SK-N-SH (cell line): ENCODE results near the gene NDUFS2. TPM values are rescaled to one million over a fixed set of nuclear protein-coding genes. Genes with fewer than 3 reads are reported as not detected.

ENCODE experiments used
- CTCF ChIA-PET: fragments of 300-600, 350-600 bp; formaldehyde crosslinking; extraction: SDS; loops from one replicate; lab custom pipeline; 2021; lab: Yijun Ruan, JAX
- POLR2A ChIA-PET: fragments of 350-600 bp; sonication (Branson Sonifier 250); formaldehyde crosslinking; extraction: SDS; loops from one replicate; lab custom pipeline; 2020; ENCODE audit warnings: antibody characterized with exemption, inconsistent platforms; lab: Yijun Ruan, JAX
- DNase-seq: peaks from one replicate; pipeline ENCODE4 v3.0.0; 2012
- H2AFZ ChIP-seq: fragments of 200-600 bp; sonication (generic); 2 replicates; pipeline ENCODE4 v1.8.1; 2016; ENCODE audit warnings: antibody characterized with exemption, mild to moderate bottlenecking, low read depth
- H3F3A ChIP-seq: fragments of 200-600 bp; sonication (generic); replicated peaks from 2 replicates; pipeline ENCODE3; 2016; ENCODE audit warnings: antibody characterized with exemption, mild to moderate bottlenecking; ENCODE audit not compliant: insufficient read depth
- H3K27ac ChIP-seq, 2 experiments: fragments of 200-500 bp in 1 of 2; fragments of 200-600 bp in 1 of 2; sonication (Bioruptor generic) in 1 of 2; sonication (generic), shearing (Covaris generic) in 1 of 2; 2 replicates each; pipeline versions ENCODE4 v1.5.1 to v1.6.1; 2014 to 2016; ENCODE audit warnings: low read depth in 2 of 2, inconsistent platforms in 1 of 2, low read length in 1 of 2, mild to moderate bottlenecking in 1 of 2, mixed read lengths in 1 of 2
- H3K27me3 ChIP-seq: fragments of 200-600 bp; sonication (generic), shearing (Covaris generic); 2 replicates; pipeline ENCODE4 v1.6.1; 2016; ENCODE audit warnings: mixed run types; ENCODE audit not compliant: insufficient read depth
- H3K36me3 ChIP-seq, 2 experiments: fragments of 200-500 bp in 1 of 2; fragments of 200-600 bp in 1 of 2; sonication (Bioruptor generic) in 1 of 2; sonication (generic) in 1 of 2; replicated peaks in 1 of 2; 2 replicates each; pipeline versions ENCODE3 to v1.5.1; 2014 to 2016; ENCODE audit warnings: low read length in 1 of 2, mild to moderate bottlenecking in 1 of 2; ENCODE audit not compliant: insufficient read depth in 2 of 2, control insufficient read depth in 1 of 2
- H3K4me1 ChIP-seq, 2 experiments: fragments of 200-500 bp in 1 of 2; fragments of 200-600 bp in 1 of 2; sonication (Bioruptor generic) in 1 of 2; sonication (generic), shearing (Covaris generic) in 1 of 2; 2 replicates each; pipeline versions ENCODE4 v1.5.1 to v1.6.1; 2014 to 2016; ENCODE audit warnings: low read depth in 1 of 2, low read length in 1 of 2, mixed run types in 1 of 2; ENCODE audit not compliant: insufficient read depth in 2 of 2, control insufficient read depth in 1 of 2
- H3K4me2 ChIP-seq: fragments of 200-600 bp; sonication (generic), shearing (Covaris generic); 2 replicates; pipeline ENCODE4 v1.6.1; 2017; ENCODE audit warnings: mixed run types
- H3K4me3 ChIP-seq, 2 experiments: fragments of 200-500 bp in 1 of 2; fragments of 200-600 bp in 1 of 2; sonication (Bioruptor generic) in 1 of 2; sonication (generic), shearing (Covaris generic) in 1 of 2; 2 replicates each; pipeline versions ENCODE4 v1.5.1 to v1.8.1; 2014 to 2016; ENCODE audit warnings: low read depth in 2 of 2, inconsistent platforms in 1 of 2, low read length in 1 of 2, mild to moderate bottlenecking in 1 of 2, mixed read lengths in 1 of 2, moderate library complexity in 1 of 2
- H3K79me2 ChIP-seq: fragments of 200-600 bp; sonication (generic); 2 replicates; pipeline ENCODE4 v1.8.1; 2017; ENCODE audit warnings: mild to moderate bottlenecking; ENCODE audit not compliant: insufficient read depth
- H3K9ac ChIP-seq: fragments of 200-600 bp; sonication (generic); 2 replicates; pipeline ENCODE4 v1.6.1; 2017; ENCODE audit warnings: mixed run types
- H3K9me2 ChIP-seq: fragments of 200-600 bp; sonication (generic); 2 replicates; pipeline ENCODE4 v1.6.1; 2017; ENCODE audit warnings: mixed run types
- H3K9me3 ChIP-seq: fragments of 200-600 bp; sonication (generic); 2 replicates; pipeline ENCODE4 v1.6.1; 2017; ENCODE audit warnings: mixed run types, mild to moderate bottlenecking, moderate library complexity
- H4K20me1 ChIP-seq: fragments of 200-600 bp; sonication (generic); 2 replicates; pipeline ENCODE4 v1.6.1; 2017; ENCODE audit warnings: mild to moderate bottlenecking, mixed run types; ENCODE audit not compliant: insufficient read depth
- CHD2 ChIP-seq: fragments of 150-350 bp; IDR thresholded peaks from 2 replicates; pipeline ENCODE4 v1.6.1; 2018; ENCODE audit warnings: low read length; ENCODE audit not compliant: partially characterized antibody
- ELF1 ChIP-seq: IDR thresholded peaks from 2 replicates; pipeline ENCODE4 v1.4.0; 2012
- NFIC ChIP-seq: IDR thresholded peaks from 2 replicates; pipeline ENCODE4 v1.4.0; 2012; ENCODE audit warnings: borderline replicate concordance
- RAD21 ChIP-seq: IDR thresholded peaks from 2 replicates; pipeline ENCODE4 v1.6.1; 2012; ENCODE audit warnings: mild to moderate bottlenecking, low read length
- SIN3A ChIP-seq: IDR thresholded peaks from 2 replicates; pipeline ENCODE4 v1.6.1; 2012; ENCODE audit warnings: low read depth, mild to moderate bottlenecking, low read length, moderate library complexity, borderline replicate concordance
- SMC3 ChIP-seq: IDR thresholded peaks from 2 replicates; pipeline ENCODE4 v1.6.1; 2012; ENCODE audit warnings: low read depth, low read length, improper control_type of control experiment
- TAF1 ChIP-seq: IDR thresholded peaks from 2 replicates; pipeline ENCODE4 v1.6.1; 2012; ENCODE audit warnings: low read depth, mild to moderate bottlenecking, low read length, moderate library complexity, borderline replicate concordance
- TEAD4 ChIP-seq: IDR thresholded peaks from 2 replicates; pipeline ENCODE4 v1.4.0; 2012; ENCODE audit warnings: mild to moderate bottlenecking, borderline replicate concordance; ENCODE audit not compliant: insufficient read depth
- YY1 ChIP-seq: IDR thresholded peaks from 2 replicates; pipeline ENCODE4 v1.4.0; 2012; ENCODE audit warnings: low read depth, mild to moderate bottlenecking
- WGBS: methylation state at CpG from one replicate; pipeline ENCODE4 v1.1.6; 2017; ENCODE audit warnings: low lambda C conversion rate; 5-methylcytosine and 5-hydroxymethylcytosine counted together
- polyA plus RNA-seq, 3 experiments: library from polyadenylated mRNA; depleted of rRNA; stranded (reverse); fragments of >200 nt; gene quantifications; 2 replicates each; pipeline ENCODE4 v1.2.3, GENCODE V29; 2012
- TF ChIP-seq, protein P1 (sequence below): fragments of 200-600 bp; sonication (generic); IDR thresholded peaks from 2 replicates; pipeline ENCODE4 v1.6.1; 2017; ENCODE audit warnings: antibody characterized with exemption, mild to moderate bottlenecking, moderate library complexity
- TF ChIP-seq, protein P2 (sequence below): IDR thresholded peaks from 2 replicates; pipeline ENCODE4 v1.6.1; 2012; ENCODE audit warnings: mild to moderate bottlenecking, low read depth, low read length, moderate library complexity
- TF ChIP-seq, protein P3 (sequence below): IDR thresholded peaks from 2 replicates; pipeline ENCODE4 v1.4.0; 2012; ENCODE audit warnings: low read depth, borderline replicate concordance

Gene NDUFS2
- polyA plus RNA-seq, 1 of the 3 experiments (the other 2 are of a cell fraction), result 203 TPM

DNA sequence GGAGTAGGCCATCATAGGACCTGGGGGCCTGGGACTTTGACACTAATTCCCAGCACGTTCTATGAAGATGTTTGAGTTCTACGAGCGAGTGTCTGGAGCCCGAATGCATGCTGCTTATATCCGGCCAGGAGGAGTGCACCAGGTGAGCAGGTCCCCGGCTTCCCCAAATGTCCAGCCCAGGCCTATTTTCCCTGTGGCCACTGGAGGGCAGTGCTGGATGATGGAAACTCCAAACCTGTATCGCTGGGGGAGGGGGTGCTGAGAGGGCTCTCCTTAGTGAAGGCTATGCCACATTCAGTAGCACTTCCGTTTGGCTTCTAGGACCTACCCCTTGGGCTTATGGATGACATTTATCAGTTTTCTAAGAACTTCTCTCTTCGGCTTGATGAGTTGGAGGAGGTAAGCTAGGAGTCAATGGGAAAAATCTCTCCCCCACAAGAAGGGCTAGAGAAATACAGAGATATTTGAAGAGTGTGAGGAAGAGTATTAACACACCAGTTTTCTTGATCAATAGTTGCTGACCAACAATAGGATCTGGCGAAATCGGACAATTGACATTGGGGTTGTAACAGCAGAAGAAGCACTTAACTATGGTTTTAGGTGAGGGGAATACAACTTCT is 7.7 kb downstream of the NDUFS2 start:
- Histone ChIP-seq H3K79me2 (peaks cover 19% of the 10 kb centered on the region; the same call in 1 of the 2 replicates), H3K9ac (no peak overlapping the region), H3K27ac (no peak overlapping the region), H3K9me2 (no peaks in the 10 kb centered on the region), H4K20me1 (no peaks in the 10 kb centered on the region), H3K9me3 (no peaks in the 10 kb centered on the region), H3F3A (peaks cover 16% of the 10 kb centered on the region), H3K36me3 (peaks cover 68% of the 10 kb centered on the region in 2 experiments), H3K4me2 (no peak overlapping the region), H3K27me3 (no peaks in the 10 kb centered on the region), H3K4me3 (no peak overlapping the region; a peak in 1 of 4 replicates), H3K4me1 (no peaks in the 10 kb centered on the region), H2AFZ (no peak overlapping the region)
- ChIA-PET CTCF (interaction anchor here (0.6 to 6.1 kb wide), 13 partner anchors 8 to 173 kb away, joined by 3 to 62 read pairs (median 4); partner anchors contain the start of genes APOA2, NDUFS2 and TOMM40L), POLR2A (no interaction called here)
- DNase-seq, result peak; percentile 84
- TF ChIP-seq CHD2 (peak; percentile 46), TAF1 (no peak), ELF1 (no peak), NFIC (no peak), SMC3 (peak; percentile 78), TEAD4 (no peak), YY1 (no peak), SIN3A (0 out of 2 replicates have a peak, but pooled peaks have one; percentile 34), RAD21 (peak; percentile 77)
- TF ChIP-seq, protein P1, sequence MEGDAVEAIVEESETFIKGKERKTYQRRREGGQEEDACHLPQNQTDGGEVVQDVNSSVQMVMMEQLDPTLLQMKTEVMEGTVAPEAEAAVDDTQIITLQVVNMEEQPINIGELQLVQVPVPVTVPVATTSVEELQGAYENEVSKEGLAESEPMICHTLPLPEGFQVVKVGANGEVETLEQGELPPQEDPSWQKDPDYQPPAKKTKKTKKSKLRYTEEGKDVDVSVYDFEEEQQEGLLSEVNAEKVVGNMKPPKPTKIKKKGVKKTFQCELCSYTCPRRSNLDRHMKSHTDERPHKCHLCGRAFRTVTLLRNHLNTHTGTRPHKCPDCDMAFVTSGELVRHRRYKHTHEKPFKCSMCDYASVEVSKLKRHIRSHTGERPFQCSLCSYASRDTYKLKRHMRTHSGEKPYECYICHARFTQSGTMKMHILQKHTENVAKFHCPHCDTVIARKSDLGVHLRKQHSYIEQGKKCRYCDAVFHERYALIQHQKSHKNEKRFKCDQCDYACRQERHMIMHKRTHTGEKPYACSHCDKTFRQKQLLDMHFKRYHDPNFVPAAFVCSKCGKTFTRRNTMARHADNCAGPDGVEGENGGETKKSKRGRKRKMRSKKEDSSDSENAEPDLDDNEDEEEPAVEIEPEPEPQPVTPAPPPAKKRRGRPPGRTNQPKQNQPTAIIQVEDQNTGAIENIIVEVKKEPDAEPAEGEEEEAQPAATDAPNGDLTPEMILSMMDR, result peak; percentile 95
- TF ChIP-seq, protein P2, sequence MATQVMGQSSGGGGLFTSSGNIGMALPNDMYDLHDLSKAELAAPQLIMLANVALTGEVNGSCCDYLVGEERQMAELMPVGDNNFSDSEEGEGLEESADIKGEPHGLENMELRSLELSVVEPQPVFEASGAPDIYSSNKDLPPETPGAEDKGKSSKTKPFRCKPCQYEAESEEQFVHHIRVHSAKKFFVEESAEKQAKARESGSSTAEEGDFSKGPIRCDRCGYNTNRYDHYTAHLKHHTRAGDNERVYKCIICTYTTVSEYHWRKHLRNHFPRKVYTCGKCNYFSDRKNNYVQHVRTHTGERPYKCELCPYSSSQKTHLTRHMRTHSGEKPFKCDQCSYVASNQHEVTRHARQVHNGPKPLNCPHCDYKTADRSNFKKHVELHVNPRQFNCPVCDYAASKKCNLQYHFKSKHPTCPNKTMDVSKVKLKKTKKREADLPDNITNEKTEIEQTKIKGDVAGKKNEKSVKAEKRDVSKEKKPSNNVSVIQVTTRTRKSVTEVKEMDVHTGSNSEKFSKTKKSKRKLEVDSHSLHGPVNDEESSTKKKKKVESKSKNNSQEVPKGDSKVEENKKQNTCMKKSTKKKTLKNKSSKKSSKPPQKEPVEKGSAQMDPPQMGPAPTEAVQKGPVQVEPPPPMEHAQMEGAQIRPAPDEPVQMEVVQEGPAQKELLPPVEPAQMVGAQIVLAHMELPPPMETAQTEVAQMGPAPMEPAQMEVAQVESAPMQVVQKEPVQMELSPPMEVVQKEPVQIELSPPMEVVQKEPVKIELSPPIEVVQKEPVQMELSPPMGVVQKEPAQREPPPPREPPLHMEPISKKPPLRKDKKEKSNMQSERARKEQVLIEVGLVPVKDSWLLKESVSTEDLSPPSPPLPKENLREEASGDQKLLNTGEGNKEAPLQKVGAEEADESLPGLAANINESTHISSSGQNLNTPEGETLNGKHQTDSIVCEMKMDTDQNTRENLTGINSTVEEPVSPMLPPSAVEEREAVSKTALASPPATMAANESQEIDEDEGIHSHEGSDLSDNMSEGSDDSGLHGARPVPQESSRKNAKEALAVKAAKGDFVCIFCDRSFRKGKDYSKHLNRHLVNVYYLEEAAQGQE, result no peak
- TF ChIP-seq, protein P3, sequence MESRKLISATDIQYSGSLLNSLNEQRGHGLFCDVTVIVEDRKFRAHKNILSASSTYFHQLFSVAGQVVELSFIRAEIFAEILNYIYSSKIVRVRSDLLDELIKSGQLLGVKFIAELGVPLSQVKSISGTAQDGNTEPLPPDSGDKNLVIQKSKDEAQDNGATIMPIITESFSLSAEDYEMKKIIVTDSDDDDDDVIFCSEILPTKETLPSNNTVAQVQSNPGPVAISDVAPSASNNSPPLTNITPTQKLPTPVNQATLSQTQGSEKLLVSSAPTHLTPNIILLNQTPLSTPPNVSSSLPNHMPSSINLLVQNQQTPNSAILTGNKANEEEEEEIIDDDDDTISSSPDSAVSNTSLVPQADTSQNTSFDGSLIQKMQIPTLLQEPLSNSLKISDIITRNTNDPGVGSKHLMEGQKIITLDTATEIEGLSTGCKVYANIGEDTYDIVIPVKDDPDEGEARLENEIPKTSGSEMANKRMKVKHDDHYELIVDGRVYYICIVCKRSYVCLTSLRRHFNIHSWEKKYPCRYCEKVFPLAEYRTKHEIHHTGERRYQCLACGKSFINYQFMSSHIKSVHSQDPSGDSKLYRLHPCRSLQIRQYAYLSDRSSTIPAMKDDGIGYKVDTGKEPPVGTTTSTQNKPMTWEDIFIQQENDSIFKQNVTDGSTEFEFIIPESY, result no peak
- WGBS, result 36% methylated on average over 9 of the region's 11 CpGs
